ENCODE data around the gene MYBPHL. TPM values are rescaled to one million over a fixed set of nuclear protein-coding genes. Genes with fewer than 3 reads are reported as not detected.

Gene MYBPHL
- total and polyA plus RNA-seq, 2 experiments from 2014 or later, result not detected

DNA sequence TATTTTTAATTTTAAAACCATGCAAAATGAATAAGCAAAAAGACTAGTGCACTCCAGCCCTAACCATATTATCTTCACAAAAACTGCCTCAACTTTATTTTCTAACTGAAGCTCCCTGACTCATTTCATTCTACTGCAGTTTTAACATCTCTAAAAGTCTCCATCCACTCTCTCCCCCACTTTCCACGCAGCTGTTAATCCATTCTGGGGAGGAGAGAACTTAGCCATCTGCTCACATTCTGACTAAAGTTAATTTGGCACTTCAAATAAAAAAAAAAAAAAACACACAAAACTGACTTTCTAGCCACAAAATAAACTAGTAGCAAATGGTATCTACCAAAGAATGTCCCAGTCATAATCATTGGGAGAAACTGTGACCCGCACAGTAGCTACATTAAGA lies 5.4 kb upstream of the MYBPHL start:
- DNase-seq (ENCODE audit: low spot score), result no peak
- no peaks in the 10 kb centered on the region for H3K9me2 ChIP-seq (ENCODE audit: insufficient read depth)

More for the DNA sequence above, 5.4 kb upstream of the MYBPHL start:
- H3K36me3 ChIP-seq (ENCODE audit: insufficient read depth), result peaks cover 17% of the 10 kb centered on the region; the same call in 1 of the 2 replicates
- peaks cover 4% of the 10 kb centered on the region; the same call in 2 of the 3 replicates for H3K4me1 Mint-ChIP-seq
- no peak overlapping the region for H2AFZ ChIP-seq
- no peak for ATAC-seq
- H3K9me3 Mint-ChIP-seq, result no peaks in the 10 kb centered on the region
- TF ChIP-seq, protein P1, sequence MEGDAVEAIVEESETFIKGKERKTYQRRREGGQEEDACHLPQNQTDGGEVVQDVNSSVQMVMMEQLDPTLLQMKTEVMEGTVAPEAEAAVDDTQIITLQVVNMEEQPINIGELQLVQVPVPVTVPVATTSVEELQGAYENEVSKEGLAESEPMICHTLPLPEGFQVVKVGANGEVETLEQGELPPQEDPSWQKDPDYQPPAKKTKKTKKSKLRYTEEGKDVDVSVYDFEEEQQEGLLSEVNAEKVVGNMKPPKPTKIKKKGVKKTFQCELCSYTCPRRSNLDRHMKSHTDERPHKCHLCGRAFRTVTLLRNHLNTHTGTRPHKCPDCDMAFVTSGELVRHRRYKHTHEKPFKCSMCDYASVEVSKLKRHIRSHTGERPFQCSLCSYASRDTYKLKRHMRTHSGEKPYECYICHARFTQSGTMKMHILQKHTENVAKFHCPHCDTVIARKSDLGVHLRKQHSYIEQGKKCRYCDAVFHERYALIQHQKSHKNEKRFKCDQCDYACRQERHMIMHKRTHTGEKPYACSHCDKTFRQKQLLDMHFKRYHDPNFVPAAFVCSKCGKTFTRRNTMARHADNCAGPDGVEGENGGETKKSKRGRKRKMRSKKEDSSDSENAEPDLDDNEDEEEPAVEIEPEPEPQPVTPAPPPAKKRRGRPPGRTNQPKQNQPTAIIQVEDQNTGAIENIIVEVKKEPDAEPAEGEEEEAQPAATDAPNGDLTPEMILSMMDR (conservative IDR thresholded peaks at IDR 0.05; ENCODE audit: low read depth in 2 of 2), result no peak
- no peak for TF ChIP-seq CREB1 (CRISPR knock-in tag; IDR thresholded peaks at IDR 0.05; ENCODE audit: low read depth)
- TF ChIP-seq, protein P2, sequence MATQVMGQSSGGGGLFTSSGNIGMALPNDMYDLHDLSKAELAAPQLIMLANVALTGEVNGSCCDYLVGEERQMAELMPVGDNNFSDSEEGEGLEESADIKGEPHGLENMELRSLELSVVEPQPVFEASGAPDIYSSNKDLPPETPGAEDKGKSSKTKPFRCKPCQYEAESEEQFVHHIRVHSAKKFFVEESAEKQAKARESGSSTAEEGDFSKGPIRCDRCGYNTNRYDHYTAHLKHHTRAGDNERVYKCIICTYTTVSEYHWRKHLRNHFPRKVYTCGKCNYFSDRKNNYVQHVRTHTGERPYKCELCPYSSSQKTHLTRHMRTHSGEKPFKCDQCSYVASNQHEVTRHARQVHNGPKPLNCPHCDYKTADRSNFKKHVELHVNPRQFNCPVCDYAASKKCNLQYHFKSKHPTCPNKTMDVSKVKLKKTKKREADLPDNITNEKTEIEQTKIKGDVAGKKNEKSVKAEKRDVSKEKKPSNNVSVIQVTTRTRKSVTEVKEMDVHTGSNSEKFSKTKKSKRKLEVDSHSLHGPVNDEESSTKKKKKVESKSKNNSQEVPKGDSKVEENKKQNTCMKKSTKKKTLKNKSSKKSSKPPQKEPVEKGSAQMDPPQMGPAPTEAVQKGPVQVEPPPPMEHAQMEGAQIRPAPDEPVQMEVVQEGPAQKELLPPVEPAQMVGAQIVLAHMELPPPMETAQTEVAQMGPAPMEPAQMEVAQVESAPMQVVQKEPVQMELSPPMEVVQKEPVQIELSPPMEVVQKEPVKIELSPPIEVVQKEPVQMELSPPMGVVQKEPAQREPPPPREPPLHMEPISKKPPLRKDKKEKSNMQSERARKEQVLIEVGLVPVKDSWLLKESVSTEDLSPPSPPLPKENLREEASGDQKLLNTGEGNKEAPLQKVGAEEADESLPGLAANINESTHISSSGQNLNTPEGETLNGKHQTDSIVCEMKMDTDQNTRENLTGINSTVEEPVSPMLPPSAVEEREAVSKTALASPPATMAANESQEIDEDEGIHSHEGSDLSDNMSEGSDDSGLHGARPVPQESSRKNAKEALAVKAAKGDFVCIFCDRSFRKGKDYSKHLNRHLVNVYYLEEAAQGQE (IDR thresholded peaks at IDR 0.05; ENCODE audit: unreplicated experiment), result no peak
- TF ChIP-seq ZNF331 (CRISPR knock-in tag; IDR thresholded peaks at IDR 0.05; ENCODE audit: low read depth), result no peak
- TF ChIP-seq JUNB (IDR thresholded peaks at IDR 0.05; ENCODE audit: unreplicated experiment), result no peak
- TF ChIP-seq, protein P3, sequence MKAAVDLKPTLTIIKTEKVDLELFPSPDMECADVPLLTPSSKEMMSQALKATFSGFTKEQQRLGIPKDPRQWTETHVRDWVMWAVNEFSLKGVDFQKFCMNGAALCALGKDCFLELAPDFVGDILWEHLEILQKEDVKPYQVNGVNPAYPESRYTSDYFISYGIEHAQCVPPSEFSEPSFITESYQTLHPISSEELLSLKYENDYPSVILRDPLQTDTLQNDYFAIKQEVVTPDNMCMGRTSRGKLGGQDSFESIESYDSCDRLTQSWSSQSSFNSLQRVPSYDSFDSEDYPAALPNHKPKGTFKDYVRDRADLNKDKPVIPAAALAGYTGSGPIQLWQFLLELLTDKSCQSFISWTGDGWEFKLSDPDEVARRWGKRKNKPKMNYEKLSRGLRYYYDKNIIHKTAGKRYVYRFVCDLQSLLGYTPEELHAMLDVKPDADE (IDR thresholded peaks at IDR 0.05), result no peak
- TF ChIP-seq POLR2AphosphoS5 (IDR thresholded peaks at IDR 0.05; ENCODE audit: low read depth), result no peak
- peaks cover 4% of the 10 kb centered on the region for H3K27me3 Mint-ChIP-seq (ENCODE audit: insufficient read depth, low read depth, poor library complexity)
- no peak overlapping the region for H3K27ac Mint-ChIP-seq
- H3K36me3 Mint-ChIP-seq (ENCODE audit: low read depth), result peaks cover 26% of the 10 kb centered on the region
- no peaks in the 10 kb centered on the region for H3K27me3 ChIP-seq (ENCODE audit: insufficient read depth)
- no peaks in the 10 kb centered on the region for H3F3A ChIP-seq (replicated peaks; ENCODE audit: low read depth)
- no peaks in the 10 kb centered on the region; the same call in 1 of the 2 replicates for H4K20me1 ChIP-seq (replicated peaks; ENCODE audit: insufficient read depth)
- no peak overlapping the region for H3K4me3 Mint-ChIP-seq
- H3K27ac ChIP-seq (ENCODE audit: low read depth), result no peak overlapping the region
- H3K4me2 ChIP-seq, result no peak overlapping the region
- H3K79me2 ChIP-seq (replicated peaks; ENCODE audit: insufficient read depth), result no peaks in the 10 kb centered on the region
- no peak overlapping the region for H3K4me3 ChIP-seq
- H3K4me1 ChIP-seq (ENCODE audit: insufficient read depth), result no peaks in the 10 kb centered on the region

Measured in GM23338 (cell line).